IMR-90 (cell line): ENCODE measurements around the gene SSR2. TPM values are rescaled to one million over a fixed set of nuclear protein-coding genes. Genes with fewer than 3 reads are reported as not detected.

Source experiments
- ATAC-seq: fragments of 200-7000 bp; cut with Tn5 transposase; 2 replicates; pipeline ENCODE4 v1.9.1; 2020; ENCODE audit warnings: low read depth, mild to moderate bottlenecking, moderate library complexity
- BruUV-seq: library from RNA; stranded (reverse); fragments of 400-500 nt; replicated peaks from 2 replicates; lab custom pipeline; 2021; lab: Mats Ljungman, UMichigan
- CTCF ChIA-PET: fragments of 300-600 bp; formaldehyde crosslinking; extraction: SDS; loops from one replicate; lab custom pipeline; 2021; ENCODE audit warnings: antibody characterized with exemption; lab: Yijun Ruan, JAX
- POLR2A ChIA-PET: fragments of 300-600 bp; sonication (Branson Sonifier 250); formaldehyde crosslinking; loops from one replicate; lab custom pipeline; 2022; ENCODE audit warnings: antibody characterized with exemption; ENCODE audit not compliant: unreplicated experiment; lab: Charles Lee
- DNase-seq: peaks from one replicate; pipeline ENCODE4 v3.0.0; 2013
- H2AFZ ChIP-seq: replicated peaks from 2 replicates; pipeline ENCODE3; 2013; ENCODE audit warnings: low read length, mild to moderate bottlenecking; ENCODE audit not compliant: poor library complexity
- H2AK5ac ChIP-seq: 2 replicates; pipeline ENCODE4 v1.6.1; 2013; ENCODE audit warnings: low read depth, low read length, inconsistent platforms
- H2AK9ac ChIP-seq: replicated peaks from 2 replicates; pipeline ENCODE3; 2013; ENCODE audit warnings: mild to moderate bottlenecking, low read depth, low read length, moderate library complexity; ENCODE audit not compliant: poor library complexity
- H2BK120ac ChIP-seq: 2 replicates; pipeline ENCODE4 v1.6.1; 2013; ENCODE audit warnings: low read depth, low read length, inconsistent platforms
- H2BK15ac ChIP-seq: 3 replicates; pipeline ENCODE4 v1.6.1; 2013; ENCODE audit warnings: low read depth, low read length, inconsistent platforms
- H2BK20ac ChIP-seq: 2 replicates; pipeline ENCODE4 v1.6.1; 2013; ENCODE audit warnings: low read depth, mild to moderate bottlenecking, inconsistent platforms, low read length, moderate library complexity
- H2BK5ac ChIP-seq: 2 replicates; pipeline ENCODE4 v1.6.1; 2013; ENCODE audit warnings: mild to moderate bottlenecking, low read depth, low read length, inconsistent platforms; ENCODE audit not compliant: poor library complexity, severe bottlenecking
- H3K14ac ChIP-seq: replicated peaks from 2 replicates; pipeline ENCODE4 v1.6.1; 2013; ENCODE audit warnings: low read depth, low read length, inconsistent platforms
- H3K18ac ChIP-seq: 2 replicates; pipeline ENCODE4 v1.6.1; 2013; ENCODE audit warnings: low read depth, low read length, control low read depth
- H3K23ac ChIP-seq: 2 replicates; pipeline ENCODE4 v1.6.1; 2013; ENCODE audit warnings: low read depth, low read length, inconsistent platforms
- H3K27ac ChIP-seq: 2 replicates; pipeline ENCODE4 v1.5.1; 2013; ENCODE audit warnings: mild to moderate bottlenecking, control low read depth, low read length; ENCODE audit not compliant: insufficient read depth
- H3K27me3 ChIP-seq: 2 replicates; pipeline ENCODE4 v1.6.1; 2013; ENCODE audit warnings: low read length; ENCODE audit not compliant: control insufficient read depth, insufficient read depth
- H3K36me3 ChIP-seq: 2 replicates; pipeline ENCODE4 v1.6.1; 2013; ENCODE audit warnings: low read length, mixed read lengths; ENCODE audit not compliant: control insufficient read depth, insufficient read depth
- H3K4ac ChIP-seq: 2 replicates; pipeline ENCODE4 v1.6.1; 2013; ENCODE audit warnings: low read depth, low read length, inconsistent platforms
- H3K4me1 ChIP-seq: 2 replicates; pipeline ENCODE4 v1.6.1; 2013; ENCODE audit warnings: low read length, mixed read lengths; ENCODE audit not compliant: control insufficient read depth, insufficient read depth
- H3K4me2 ChIP-seq: 2 replicates; pipeline ENCODE4 v1.6.1; 2013; ENCODE audit warnings: low read depth, mild to moderate bottlenecking, control low read depth, low read length, moderate library complexity
- H3K4me3 ChIP-seq: 2 replicates; pipeline ENCODE4 v1.5.1; 2013; ENCODE audit warnings: low read depth, mild to moderate bottlenecking, control low read depth, low read length, moderate library complexity; ENCODE audit not compliant: insufficient read depth
- H3K56ac ChIP-seq: 2 replicates; pipeline ENCODE4 v1.6.1; 2013; ENCODE audit warnings: low read length, inconsistent platforms; ENCODE audit not compliant: insufficient read depth; ENCODE audit errors: extremely low read depth
- H3K79me1 ChIP-seq, 2 experiments: 2 replicates each; pipeline ENCODE4 v1.6.1; 2013; ENCODE audit warnings: low read length in 2 of 2, inconsistent platforms in 1 of 2, low read depth in 1 of 2
- H3K9ac ChIP-seq: 2 replicates; pipeline ENCODE4 v1.6.1; 2013; ENCODE audit warnings: low read depth, low read length, control low read depth
- H3K9me1 ChIP-seq: 2 replicates; pipeline ENCODE4 v1.6.1; 2013; ENCODE audit warnings: low read length, inconsistent platforms; ENCODE audit not compliant: insufficient read depth
- H3K9me3 ChIP-seq: 2 replicates; pipeline ENCODE4 v1.6.1; 2013; ENCODE audit warnings: low read length; ENCODE audit not compliant: control insufficient read depth, insufficient read depth
- H4K20me1 ChIP-seq: 2 replicates; pipeline ENCODE4 v1.6.1; 2013; ENCODE audit warnings: low read length, inconsistent platforms; ENCODE audit not compliant: insufficient read depth
- H4K5ac ChIP-seq: 2 replicates; pipeline ENCODE4 v1.6.1; 2013; ENCODE audit warnings: mild to moderate bottlenecking, low read depth, low read length, control low read depth
- H4K8ac ChIP-seq, 2 experiments: 2 replicates each; pipeline ENCODE4 v1.6.1; 2013; ENCODE audit warnings: low read depth in 2 of 2, low read length in 2 of 2, control low read depth in 1 of 2, inconsistent platforms in 1 of 2
- H4K91ac ChIP-seq: 2 replicates; pipeline ENCODE4 v1.6.1; 2013; ENCODE audit warnings: low read depth, low read length, inconsistent platforms; ENCODE audit not compliant: insufficient read depth
- BHLHE40 ChIP-seq: fragments of 150-350 bp; IDR thresholded peaks from 2 replicates; pipeline ENCODE4 v1.6.1; 2016; ENCODE audit warnings: mild to moderate bottlenecking, low read depth, low read length
- CEBPB ChIP-seq: IDR thresholded peaks from 2 replicates; pipeline ENCODE4 v1.6.1; 2012; ENCODE audit warnings: low read depth, low read length, improper control_type of control experiment
- CHD1 ChIP-seq: IDR thresholded peaks from 2 replicates; pipeline ENCODE4 v1.6.1; 2012; ENCODE audit warnings: low read depth, low read length, improper control_type of control experiment
- CTCF ChIP-seq: conservative IDR thresholded peaks from 2 replicates; pipeline ENCODE4 v1.5.1; 2012; ENCODE audit warnings: mild to moderate bottlenecking, low read depth, low read length, improper control_type of control experiment
- ELK1 ChIP-seq: fragments of 150-350 bp; IDR thresholded peaks from 2 replicates; pipeline ENCODE4 v1.6.1; 2016; ENCODE audit warnings: low read depth, mild to moderate bottlenecking, low read length, moderate library complexity, borderline replicate concordance
- FOS ChIP-seq: fragments of 150-350 bp; IDR thresholded peaks from 2 replicates; pipeline ENCODE4 v1.6.1; 2016; ENCODE audit warnings: low read depth, low read length
- MAFK ChIP-seq: IDR thresholded peaks from 2 replicates; pipeline ENCODE4 v1.6.1; 2012; ENCODE audit warnings: low read depth, low read length, improper control_type of control experiment
- MAZ ChIP-seq: IDR thresholded peaks from 2 replicates; pipeline ENCODE4 v1.6.1; 2012; ENCODE audit warnings: low read depth, mild to moderate bottlenecking, low read length, improper control_type of control experiment, moderate library complexity, borderline replicate concordance
- MXI1 ChIP-seq: IDR thresholded peaks from 2 replicates; pipeline ENCODE4 v1.6.1; 2012; ENCODE audit warnings: low read depth, mild to moderate bottlenecking, low read length, moderate library complexity, borderline replicate concordance
- NFE2L2 ChIP-seq: fragments of 150-350 bp; IDR thresholded peaks from 2 replicates; pipeline ENCODE4 v1.6.1; 2016; ENCODE audit warnings: low read depth, mild to moderate bottlenecking, low read length
- POLR2A ChIP-seq: IDR thresholded peaks from 2 replicates; pipeline ENCODE4 v1.6.1; 2012; ENCODE audit warnings: mild to moderate bottlenecking, low read depth, low read length
- RAD21 ChIP-seq: IDR thresholded peaks from 2 replicates; pipeline ENCODE4 v1.6.1; 2012; ENCODE audit warnings: low read length, improper control_type of control experiment
- RCOR1 ChIP-seq: IDR thresholded peaks from 2 replicates; pipeline ENCODE4 v1.6.1; 2012; ENCODE audit warnings: mild to moderate bottlenecking, low read length, improper control_type of control experiment; ENCODE audit not compliant: insufficient replicate concordance
- SMC3 ChIP-seq: fragments of 150-350 bp; IDR thresholded peaks from 2 replicates; pipeline ENCODE4 v1.6.1; 2016; ENCODE audit warnings: low read depth, mild to moderate bottlenecking, antibody characterized with exemption, low read length, moderate library complexity
- WGBS, 2 experiments: methylation state at CpG; one replicate each; pipeline versions ENCODE4 v1.1.5 to v1.1.7; 2013; ENCODE audit warnings: missing lambda C conversion rate in 2 of 2; ENCODE audit not compliant: insufficient read length in 1 of 2; ENCODE audit errors: extremely low coverage in 2 of 2; 5-methylcytosine and 5-hydroxymethylcytosine counted together
- dilution Hi-C: fragments of 300-500 bp; cut with HindIII; formaldehyde crosslinking; loops from one replicate; pipeline ENCODE4 v1.14.3; 2018; ENCODE audit warnings: low sequenced_read_pairs; ENCODE audit not compliant: unreplicated experiment
- in situ Hi-C: fragments of 300-500 bp; cut with MboI; formaldehyde crosslinking; loops from 3 replicates; pipeline ENCODE4 v1.14.3; 2019; ENCODE audit warnings: low sequenced_read_pairs, inconsistent platforms, mixed read lengths
- intact Hi-C: fragments of 100-400 bp; cut with micrococcal nuclease; formaldehyde crosslinking; loops from 2 replicates; pipeline ENCODE4 v1.10.0; 2022
- polyA plus RNA-seq, 3 experiments: library from polyadenylated mRNA; depleted of rRNA; stranded (reverse); fragments of >200 nt; gene quantifications; 2 replicates each; pipeline ENCODE4 v1.2.3, GENCODE V29; 2012; ENCODE audit warnings: low replicate concordance in 1 of 3
- total RNA-seq: library from RNA; depleted of rRNA; stranded (reverse); fragments of >200 nt; gene quantifications from 2 replicates; pipeline ENCODE4 v1.2.3, GENCODE V29; 2012

SSR2 gene
- total and polyA plus RNA-seq, 2 of the 4 experiments (the other 2 are of a cell fraction), result 553 to 1,264 TPM

- Histone ChIP-seq H3K23ac (peak within 1 kb of the TSS; percentile 98), H3K4me1 (peaks cover 4% of the 10 kb centered on the region; the same call in 1 of the 2 replicates), H3K9ac (peak within 1 kb of the TSS; percentile 88), H2BK20ac (no peak within 1 kb of the TSS), H3K14ac (peak within 1 kb of the TSS; percentile 93), H3K79me1 (peaks cover 30 to 63% of the 10 kb centered on the region in 2 experiments), H2BK120ac (peak within 1 kb of the TSS; percentile 77), H3K36me3 (peaks cover 11% of the 10 kb centered on the region), H2BK5ac (peak within 1 kb of the TSS; percentile 89), H4K5ac (peak within 1 kb of the TSS; percentile 82), H3K4me3 (peak within 1 kb of the TSS; percentile 83), H2AFZ (peak within 1 kb of the TSS; percentile 97), H3K18ac (peak within 1 kb of the TSS; percentile 78), H3K27ac (peak within 1 kb of the TSS; percentile 90), H2AK5ac (peak within 1 kb of the TSS; percentile 93), H3K56ac (peak within 1 kb of the TSS; percentile 98), H4K20me1 (no peaks in the 10 kb centered on the region), H4K8ac (peak within 1 kb of the TSS; percentile 94 to 95), H3K27me3 (no peaks in the 10 kb centered on the region), H2BK15ac (peak within 1 kb of the TSS; percentile 7; the same call in 1 of the 3 replicates), H2AK9ac (peak within 1 kb of the TSS; percentile 98), H4K91ac (peak within 1 kb of the TSS; percentile 96), H3K4me2 (peak within 1 kb of the TSS; percentile 95), H3K9me3 (no peaks in the 10 kb centered on the region), H3K4ac (peak within 1 kb of the TSS; percentile 98), H3K9me1 (peaks cover 15% of the 10 kb centered on the region)
- intact Hi-C loops, result loop anchor here (1.0 kb wide), 1 partner anchor 28 kb away; the partner anchor contains the start of gene MEX3A
- WGBS, 2 experiments, result 1% methylated on average over 28 of the region's 53 CpGs; no CpG with 5 or more reads in 1 of the 2 experiments
- ChIA-PET POLR2A (no interaction called here), CTCF (no interaction called here)
- in situ Hi-C loops, result no loop called here
- ATAC-seq (peak; percentile 81), DNase-seq (peak; percentile 94)
- dilution Hi-C loops, result no loop called here
- no TSS peak for BruUV-seq
- no peak for TF ChIP-seq RCOR1
- no peak for TF ChIP-seq RAD21
- TF ChIP-seq CEBPB, result no peak
- TF ChIP-seq BHLHE40, result 0 out of 2 replicates have a peak, but pooled peaks have one; percentile 2
- no peak for TF ChIP-seq ELK1
- peak; percentile 60 for TF ChIP-seq MAZ
- no peak for TF ChIP-seq CTCF
- no peak for TF ChIP-seq MAFK
- TF ChIP-seq NFE2L2, result no peak
- no peak for TF ChIP-seq SMC3
- TF ChIP-seq FOS, result no peak
- TF ChIP-seq MXI1, result peak; percentile 92
- TF ChIP-seq POLR2A, result peak; percentile 49
- TF ChIP-seq CHD1, result no peak
Measured at GRCh38 chr1:156054500-156055280, 33.9 kb upstream of the SSR2 start, which contains the start of gene LAMTOR2. Gene LAMTOR2 (plus strand): TSS chr1:156054782. CDS start chr1:156054890, 108 bp downstream.
